ENCODE measurements around the gene RAD51B.

The RAD51B gene

DNA sequence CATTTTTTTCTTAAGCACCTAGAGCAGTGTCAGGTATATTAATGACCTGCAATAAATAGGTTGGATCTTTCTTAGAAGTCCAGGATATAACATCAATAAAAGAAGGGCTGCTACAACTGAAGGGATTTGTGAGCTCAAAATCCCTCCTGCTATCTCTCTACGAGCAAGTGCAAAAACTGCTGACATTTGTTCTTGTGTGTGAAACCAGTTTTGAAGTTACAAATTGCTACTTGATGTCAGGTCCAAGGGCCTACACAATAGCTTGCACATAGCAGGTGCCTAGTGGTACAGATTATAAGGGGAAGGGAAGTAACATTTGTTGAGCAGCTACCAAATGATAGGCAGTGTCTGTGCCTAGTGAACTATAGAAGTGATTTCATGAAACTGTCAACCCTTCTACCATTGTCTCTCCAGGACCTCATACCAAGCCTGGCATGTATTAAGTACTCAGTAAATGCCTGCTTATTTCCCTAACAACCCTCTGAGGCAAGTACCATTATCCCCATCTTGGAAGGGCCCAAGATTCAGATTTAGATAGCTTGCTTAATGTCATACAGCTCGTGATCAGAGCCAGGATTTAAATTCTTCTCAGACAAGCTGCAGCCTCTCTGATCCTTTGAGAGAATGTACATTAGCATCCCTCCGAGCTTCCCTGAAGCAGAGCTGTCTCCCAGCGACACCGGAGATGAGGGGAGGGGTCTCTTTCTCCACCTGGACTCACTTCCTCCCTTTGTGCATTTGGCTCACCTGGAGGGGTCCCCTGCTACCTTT, 673.0 kb downstream of the RAD51B start:
- DNase-seq (ENCODE audit: low read depth): no peak

DNA sequence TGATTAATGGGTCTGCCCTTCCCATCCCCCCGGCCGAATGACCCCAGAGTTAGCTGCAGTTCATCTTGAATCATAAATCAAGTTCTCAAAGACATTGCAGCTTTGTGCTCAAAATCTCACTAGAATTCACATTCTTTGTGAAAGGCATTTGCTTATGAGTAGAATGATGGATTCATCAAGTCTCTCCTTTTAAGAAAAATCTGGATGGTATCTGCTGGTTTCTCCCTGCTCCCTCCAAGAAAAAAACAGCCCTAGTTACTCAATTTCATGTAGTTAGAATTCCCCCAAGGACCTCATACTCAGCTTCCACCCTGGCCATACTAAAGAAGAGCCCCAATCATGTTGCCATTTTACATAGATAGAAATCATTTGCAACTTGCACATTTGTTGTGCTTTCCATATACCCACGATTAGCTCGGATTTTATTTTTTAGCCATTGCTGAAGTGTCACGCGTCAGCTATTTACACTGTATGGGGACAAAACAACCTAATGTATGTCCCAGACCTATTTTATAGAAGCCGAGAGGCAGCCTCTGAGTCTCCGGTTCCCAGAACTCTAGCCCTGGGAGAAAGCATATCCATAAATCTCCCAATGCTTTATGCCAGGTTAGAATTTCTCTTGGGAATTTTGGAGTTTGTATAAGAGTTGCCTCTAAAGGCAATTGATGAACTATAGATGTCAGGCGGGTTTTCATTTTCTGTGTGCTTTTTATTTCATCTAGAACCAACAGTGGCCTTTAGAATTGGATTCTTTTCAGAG, 673.8 kb downstream of the RAD51B start:
- DNase-seq (ENCODE audit: low read depth): no peak

DNA sequence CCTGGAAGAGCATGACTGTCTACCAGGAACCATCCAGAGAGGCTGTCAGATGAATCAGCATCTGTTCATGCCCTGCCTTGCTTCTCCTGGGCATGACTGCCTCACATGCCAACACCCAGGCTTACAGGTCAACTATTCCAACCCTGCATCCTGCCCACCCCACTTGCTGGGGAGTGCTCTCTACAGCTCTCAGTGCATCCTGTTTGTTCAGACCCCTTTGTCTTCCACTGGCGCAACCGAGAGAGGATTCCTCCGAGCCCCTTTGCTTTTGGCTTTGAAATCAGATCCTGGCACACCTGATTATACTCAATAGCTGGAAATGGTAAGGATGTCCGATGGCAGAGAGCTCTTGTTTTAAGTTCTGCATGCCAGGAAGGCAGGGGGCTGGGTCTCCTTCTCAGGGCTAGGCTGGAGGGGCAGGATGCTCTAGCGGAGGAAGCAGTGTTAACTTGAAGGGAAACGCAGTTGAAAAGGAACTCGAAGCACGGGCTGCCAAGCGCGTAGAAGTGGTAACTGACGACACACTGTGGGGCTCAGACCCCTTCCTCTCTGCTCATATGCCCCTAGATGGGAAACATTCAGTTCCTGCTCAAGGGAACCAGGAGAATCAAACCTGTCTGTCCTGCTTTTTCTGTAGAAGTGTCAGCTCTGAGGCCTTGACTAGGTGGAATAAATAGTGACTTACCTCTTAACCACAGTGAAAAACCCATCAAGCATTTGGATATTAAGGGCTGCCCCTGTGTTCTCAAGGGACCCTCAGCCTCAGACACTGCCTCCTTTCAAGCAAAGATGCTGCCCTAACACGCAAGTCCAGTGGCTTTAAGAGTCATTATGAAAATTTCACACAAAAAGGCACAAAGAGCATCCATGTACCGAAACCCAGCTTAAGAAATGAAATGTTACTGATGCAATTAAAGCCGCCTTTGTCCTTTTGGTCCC, 675.8 kb downstream of the RAD51B start:
- no peak for DNase-seq (ENCODE audit: low read depth)

DNA sequence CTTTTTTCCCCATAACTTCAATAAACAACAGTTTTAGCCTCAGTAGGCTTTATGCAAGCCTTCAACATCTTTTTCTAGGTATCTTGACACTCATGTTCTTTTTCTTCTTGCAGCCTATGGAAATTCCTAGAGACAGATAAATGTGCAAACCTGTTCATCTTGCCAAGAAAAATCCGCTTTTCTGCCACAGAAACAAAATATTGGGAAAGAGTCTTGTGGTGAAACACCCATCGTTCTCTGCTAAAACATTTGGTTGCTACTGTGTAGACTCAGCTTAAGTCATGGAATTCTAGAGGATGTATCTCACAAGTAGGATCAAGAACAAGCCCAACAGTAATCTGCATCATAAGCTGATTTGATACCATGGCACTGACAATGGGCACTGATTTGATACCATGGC, 677.4 kb downstream of the RAD51B start:
- no peak for DNase-seq (ENCODE audit: low read depth)

DNA sequence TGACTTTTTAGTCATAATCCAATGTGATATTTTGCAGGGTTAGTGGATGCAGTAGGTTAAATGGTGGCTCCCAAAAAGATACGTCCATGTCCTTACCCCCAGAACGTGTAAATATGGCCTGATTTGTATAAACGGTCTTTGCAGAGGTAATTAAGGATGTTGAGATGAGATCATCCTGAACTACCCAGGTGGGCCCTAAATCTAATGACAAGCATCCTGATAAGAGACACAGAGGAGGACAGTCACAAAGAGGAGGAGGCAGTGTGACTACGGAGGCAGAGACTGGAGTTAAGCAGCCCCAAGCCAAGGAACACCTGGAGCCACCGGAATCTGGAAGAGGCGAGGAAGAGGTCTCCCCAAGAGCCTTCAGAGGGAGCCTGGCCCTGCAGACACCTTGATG, 679.9 kb downstream of the RAD51B start:
- DNase-seq (ENCODE audit: low read depth): no peak

DNA sequence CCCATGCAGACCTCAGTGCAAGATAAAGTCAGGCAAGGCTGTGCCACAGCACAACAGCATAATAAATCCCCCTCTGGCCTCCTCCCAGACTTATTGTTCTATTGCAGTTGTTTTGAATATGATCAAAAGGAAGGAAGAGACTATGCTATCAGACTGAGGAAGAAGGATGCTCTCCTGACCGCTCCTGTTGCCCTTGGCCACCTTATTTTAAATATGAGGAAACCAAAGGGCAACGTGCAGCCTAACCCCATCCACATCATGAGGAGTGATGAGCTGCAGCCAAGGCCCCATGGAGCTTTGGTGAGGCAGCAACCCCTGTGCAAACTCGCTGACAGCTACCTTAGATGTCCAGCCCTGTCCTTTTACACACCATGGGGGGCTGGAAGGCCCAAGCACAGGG, 681.6 kb downstream of the RAD51B start:
- no peak for DNase-seq (ENCODE audit: low read depth)

DNA sequence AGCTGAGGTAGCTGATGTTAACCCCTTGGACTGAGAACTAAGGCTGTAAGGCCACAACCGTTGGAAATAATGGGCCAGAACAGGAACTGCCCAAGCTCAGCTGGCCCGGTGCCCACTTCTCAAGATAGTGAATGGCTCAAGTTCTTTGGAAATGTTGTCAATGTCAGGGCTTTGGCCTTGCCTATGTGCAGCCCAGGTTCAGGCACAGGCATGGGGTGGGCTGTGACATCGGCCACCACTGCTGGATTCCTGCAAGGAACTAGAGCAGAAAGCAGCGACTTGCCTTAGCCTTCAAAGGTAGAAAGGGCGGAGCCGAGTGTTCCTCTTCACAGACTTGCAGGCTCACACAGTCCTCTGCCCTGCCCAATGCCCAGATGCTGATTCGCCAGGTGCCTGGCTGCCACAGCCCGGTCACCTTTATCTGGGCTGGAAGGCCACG, 682.1 kb downstream of the RAD51B start:
- DNase-seq (ENCODE audit: low read depth): no peak

DNA sequence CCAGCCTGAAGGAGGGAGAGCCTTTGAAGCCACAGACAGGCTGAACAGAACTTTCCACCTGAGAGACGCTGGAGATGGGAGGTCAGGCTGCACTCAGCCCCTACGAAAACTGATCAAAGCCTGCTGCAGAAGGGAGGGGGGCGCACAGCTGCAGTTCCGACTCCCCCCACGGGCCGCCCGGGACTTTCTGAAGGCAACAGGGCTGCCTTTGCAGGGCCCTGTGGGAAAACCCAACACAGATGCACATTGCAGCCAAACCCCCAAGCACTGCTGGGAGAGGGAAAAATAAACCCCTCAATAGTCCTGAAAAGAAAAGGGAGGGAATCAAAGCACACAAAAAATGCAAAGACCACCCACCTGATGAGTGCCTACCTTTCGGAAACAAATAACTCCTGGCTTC, 682.7 kb downstream of the RAD51B start:
- DNase-seq (ENCODE audit: low read depth): no peak

DNA sequence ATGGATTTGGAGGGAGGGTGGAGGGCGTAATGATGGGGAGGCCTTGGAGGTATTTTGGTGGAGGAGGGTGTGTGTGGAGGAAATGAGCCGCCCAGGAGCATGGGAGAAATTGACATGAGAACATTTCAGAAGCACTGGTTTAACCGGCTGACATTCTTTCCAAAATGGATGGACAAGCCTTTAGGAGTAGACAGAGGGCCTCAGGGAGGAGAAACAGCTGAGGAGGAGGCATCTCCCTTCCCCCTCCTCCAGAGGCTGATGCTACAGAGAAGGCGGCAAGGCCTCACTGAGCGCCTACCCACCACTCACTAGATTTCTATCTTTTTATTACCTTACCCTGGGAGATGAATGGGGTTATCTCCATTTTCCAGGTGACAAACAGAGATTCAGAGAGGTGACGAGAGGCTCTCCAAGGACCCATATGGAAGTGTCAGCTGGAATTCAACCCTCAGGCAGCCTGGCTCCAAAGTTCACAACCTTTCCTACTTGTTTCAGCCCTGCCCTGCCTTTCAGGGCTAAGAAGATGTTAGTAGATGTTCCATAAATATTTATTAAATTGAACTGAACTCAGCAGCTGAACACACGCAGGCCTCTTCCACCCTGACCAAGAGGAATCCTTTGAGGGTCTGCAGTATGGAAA, 683.7 kb downstream of the RAD51B start:
- DNase-seq (ENCODE audit: low read depth): no peak

DNA sequence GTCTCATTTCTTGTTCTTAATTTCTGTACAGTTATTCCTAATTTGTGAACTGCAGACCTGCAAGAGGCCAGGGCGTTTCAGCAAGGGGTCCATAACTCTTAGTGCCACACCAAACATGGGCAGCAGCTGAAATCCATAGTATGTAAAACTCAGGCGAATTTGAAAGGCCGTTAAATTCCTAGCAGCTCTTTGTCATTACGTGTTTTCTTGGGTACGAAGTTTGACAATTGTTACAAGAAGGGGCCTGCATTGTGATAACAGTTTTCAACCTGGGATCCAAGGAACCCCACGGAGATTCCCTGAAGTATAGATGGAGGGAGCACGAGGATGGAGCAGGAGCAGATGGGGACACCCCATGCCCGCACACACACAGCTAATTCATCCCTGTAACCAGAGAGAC, 685.3 kb downstream of the RAD51B start:
- no peak for DNase-seq (ENCODE audit: low read depth)

DNA sequence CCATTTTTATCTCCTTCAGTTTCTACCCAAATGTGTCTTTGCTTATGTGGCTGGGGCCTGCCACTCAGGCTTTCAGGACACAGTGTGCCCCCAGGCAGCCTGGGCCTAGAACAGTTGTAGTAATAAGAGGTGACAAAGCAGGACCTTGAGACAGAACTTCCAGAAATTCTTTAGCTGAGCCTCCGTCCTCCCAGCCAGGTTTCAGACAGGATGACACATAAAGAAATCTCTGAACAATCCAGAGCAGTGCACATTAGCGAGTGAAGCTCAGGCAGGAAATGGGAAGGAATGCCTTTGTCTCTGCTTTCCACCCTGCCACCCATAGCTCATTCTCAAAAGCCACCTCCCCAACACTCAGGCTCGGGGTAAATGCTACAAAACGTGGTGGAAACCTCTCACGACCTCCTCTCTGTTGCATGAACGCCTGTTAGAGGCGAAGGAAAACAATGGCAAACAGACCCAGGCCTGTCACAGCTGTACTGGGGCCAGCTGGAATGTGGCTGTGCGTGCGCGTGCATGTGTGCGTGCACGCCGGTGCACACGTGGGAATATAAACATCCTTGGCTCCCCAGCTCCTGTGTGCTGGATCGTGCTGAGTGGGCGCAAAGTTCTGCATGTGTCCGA, 686.6 kb downstream of the RAD51B start:
- DNase-seq (ENCODE audit: low read depth): no peak

DNA sequence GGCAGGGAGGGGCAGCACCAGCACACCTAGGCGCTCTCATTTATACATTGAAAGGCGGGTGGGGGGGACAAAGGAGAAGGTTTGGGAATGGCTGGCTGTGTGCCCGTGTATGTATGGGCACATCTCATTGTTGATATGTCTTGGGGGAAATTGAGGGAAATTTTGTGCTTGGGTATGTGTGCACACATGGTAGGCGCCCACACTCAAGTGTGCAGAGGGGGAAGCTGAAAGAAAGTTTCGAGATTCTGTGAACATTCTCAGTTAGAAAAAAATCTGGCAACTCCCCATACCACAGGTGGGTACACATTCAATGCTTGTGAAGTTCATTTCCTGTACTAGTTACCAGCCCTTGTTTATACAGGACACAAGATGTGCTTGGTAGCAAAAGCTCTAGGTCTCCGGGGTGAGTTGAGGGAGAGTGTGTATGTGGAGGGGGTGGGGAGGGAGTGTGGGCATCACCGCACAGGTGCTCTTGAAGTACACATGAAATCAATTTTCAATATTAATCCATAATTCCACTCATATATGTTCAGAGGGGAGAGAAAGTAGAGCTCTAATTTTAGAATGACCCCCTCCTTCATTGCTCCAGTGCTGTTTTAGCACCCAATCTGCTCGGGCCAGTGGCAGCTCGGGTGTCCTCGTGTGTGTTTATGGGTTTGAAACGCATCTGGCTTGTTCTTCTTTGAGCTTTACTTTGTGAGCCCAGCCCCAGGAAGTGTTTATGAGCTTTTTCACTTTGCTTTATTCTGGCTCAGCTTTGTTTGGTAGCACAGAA, 687.3 kb downstream of the RAD51B start:
- DNase-seq (ENCODE audit: low read depth): no peak

DNA sequence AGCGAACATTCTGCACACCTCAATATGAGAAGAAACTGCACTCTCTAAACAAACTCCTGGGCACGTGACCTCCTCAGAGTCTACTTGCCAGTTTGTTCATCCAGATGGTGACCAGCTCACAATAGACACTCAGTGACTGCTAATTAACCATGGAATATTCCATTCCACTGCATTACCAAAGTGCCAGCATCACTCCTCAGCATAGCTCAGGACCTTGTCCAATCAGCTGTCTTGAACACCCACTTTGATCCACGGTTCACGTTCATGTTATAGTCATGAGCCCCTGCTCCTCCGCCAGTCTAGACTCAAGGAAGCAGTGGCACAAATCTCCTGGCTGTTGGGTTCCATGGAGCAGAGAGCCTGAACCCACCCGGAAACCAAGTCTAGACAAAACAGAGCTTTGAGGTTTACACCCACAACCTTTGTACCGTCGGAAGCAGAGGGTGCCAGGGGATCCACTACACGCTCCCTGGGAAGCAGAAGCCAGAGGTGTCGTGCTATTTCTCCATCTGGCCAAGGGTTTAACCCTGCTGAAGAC, 688.0 kb downstream of the RAD51B start:
- no peak for DNase-seq (ENCODE audit: low read depth)

DNA sequence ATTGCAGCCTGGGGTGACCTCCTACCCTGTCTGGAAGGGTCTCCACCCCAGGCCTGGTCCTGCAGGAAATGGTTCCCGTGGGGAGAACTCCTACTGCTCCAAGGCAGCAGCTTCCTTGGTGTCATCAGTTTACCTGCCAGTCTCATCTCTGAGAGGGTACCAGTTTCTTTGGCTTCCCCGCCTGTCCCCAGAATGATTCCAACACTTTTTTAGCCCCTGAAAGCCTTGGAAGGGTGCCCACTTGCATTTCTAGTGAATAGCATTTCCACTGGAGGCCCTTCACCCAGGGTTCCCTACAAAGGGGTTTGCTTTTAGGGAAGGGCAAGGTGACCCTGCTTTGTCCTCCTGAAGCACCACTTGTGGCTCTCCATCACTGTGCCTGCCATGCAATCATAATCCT, 689.0 kb downstream of the RAD51B start:
- no peak for DNase-seq (ENCODE audit: low read depth)

DNA sequence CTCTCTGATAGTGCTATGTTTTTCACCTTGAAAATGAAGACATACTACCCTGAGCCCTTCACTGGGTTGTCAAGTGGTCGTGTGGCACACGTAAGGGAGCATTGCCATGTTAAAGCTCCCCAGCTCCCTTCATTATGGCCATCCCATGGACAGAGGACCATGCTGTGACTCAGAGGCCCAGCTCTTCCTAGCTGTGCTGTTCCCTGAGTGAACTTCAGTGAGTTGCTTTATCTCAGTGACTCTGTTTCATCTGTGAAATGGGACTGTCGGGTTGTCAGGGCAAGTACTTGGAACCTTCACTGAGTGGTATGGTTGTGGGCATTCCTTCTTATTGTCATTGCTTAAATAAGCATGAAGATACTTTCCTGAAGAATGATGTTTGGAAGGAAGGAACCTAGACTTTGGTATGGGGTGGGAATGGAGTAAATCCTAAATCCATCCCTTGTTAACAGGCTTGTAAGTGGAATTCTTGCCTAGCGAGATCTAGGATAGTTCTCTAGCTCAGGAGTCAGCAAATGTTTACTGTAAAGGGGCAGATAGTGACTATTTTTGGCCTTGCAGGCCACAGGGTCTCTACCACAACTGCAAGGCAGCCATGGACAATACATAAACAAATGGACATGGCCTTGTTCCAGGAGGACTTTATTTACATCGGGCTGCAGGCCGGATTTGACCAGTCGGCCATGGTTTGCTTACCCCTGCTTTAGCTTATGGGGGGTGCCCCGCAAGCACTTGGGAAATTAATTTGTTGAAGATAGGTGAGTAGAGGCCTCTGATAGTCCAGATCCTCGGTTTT, 689.8 kb downstream of the RAD51B start:
- no peak for DNase-seq (ENCODE audit: low read depth)

DNA sequence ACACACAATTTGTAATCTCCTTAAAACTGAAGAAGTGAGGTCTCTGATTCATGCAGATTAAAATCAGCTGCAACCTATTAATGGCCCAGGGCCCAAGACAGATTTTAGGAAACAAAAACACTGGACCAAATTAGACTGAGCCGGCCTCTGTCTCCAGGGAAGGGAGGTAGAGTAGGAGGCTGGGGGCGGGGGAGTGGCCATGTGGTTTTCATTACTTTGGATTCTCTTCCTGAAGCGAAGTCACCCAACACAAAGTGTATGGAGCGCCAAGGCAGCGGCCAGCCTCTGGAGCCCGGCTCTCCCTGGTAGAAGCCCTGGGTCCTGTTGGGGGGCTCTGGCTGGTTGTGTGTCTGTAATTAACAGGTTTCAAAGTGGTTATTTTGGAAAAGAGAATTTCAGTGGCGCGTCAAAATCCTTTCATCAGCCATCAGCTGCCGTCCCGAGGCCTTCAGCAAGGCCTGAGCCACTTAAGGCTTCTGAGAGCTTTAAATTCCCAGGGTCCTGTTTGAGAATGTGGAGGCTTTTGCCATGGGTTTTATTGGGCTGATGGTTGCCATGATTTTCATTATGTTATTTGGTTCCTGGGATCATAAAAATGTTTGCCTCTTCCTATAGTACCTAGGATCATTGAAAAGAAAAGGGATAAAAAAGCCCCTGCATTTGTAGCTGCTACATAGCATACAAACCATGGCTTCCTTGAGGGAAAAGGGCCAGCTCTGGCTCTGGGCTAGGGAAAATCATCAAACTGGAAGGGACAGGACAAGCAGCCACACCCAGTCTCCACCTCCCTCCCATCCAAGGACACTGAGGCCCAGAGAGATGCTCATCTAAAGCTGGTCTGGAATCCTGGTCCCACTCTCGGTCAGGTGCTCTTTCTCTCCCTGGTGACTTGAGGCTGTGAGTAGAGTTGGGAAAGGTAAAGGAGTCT, 690.9 kb downstream of the RAD51B start:
- DNase-seq (ENCODE audit: low read depth): peak; percentile 36

DNA sequence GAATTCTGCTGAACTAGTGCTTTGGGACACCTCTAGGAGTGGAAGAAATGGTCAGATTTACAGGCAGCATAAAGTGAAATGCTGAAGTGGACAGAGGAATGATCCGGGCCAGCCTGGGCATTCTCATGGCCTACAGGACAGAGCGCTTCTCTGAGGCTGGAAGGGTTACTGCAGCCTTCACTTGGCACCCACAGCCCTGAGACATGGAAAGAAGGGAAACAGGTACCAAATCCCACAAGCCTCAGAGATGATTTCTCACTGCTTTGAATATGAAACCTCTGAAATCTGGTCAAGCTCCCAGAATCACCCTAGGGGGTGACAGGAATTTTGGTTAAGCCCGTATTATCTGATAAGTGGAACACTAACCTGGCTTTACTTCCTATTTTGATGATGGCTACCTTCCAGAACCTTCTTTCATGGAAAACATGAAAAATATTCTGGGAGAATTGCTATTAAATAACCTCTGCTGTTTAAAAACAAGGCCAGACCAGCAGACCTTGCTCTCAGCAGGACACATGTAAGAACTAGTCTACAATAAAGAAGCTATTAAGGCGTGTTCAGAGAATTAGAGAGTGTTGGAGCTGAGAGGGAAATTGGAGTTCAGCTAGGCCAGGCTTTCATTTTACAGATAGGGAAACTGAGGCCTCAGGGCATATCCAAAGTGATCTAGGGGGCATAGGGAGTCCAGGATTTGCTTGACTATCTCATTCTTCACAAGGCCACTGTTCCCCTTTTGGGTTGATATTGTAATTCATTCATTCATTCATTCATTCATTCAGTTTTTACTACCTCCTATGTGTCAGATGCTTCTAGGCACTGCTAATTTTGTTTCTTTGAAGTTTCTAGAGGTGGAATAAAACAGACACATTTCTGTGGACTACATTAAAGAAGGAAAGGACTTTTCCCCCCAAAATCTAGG, 691.8 kb downstream of the RAD51B start:
- no peak for DNase-seq (ENCODE audit: low read depth)
